Karpas-422 (cell line): ENCODE results near the gene PEX26. TPM values are rescaled to one million over a fixed set of nuclear protein-coding genes. Genes with fewer than 3 reads are reported as not detected.
"Not testable (repeated sequence)": the region's sequence is repeated elsewhere in the genome, so short reads cannot be mapped to it uniquely, and the experiment has no call there.

Source experiments
- DNase-seq: peaks from one replicate; pipeline ENCODE4 v3.0.0-alpha.2; 2015
- H2AFZ ChIP-seq: fragments of 200-600 bp; sonication (generic); 2 replicates; pipeline ENCODE4 v1.6.1; 2014; ENCODE audit warnings: antibody characterized with exemption, low read length, mixed read lengths
- H3K27ac ChIP-seq: fragments of 200-600 bp; sonication (generic); 2 replicates; pipeline ENCODE4 v1.5.1; 2014; ENCODE audit warnings: mild to moderate bottlenecking, low read length, moderate library complexity
- H3K27me3 ChIP-seq: fragments of 200-600 bp; sonication (generic); 2 replicates; pipeline ENCODE4 v1.6.1; 2014; ENCODE audit warnings: low read length, mixed read lengths
- H3K36me3 ChIP-seq: fragments of 200-600 bp; sonication (generic); 2 replicates; pipeline ENCODE4 v1.6.1; 2014; ENCODE audit warnings: low read length, mixed read lengths; ENCODE audit not compliant: insufficient read depth
- H3K4me1 ChIP-seq: fragments of 200-600 bp; sonication (generic); 2 replicates; pipeline ENCODE4 v1.6.1; 2014; ENCODE audit warnings: mild to moderate bottlenecking, low read length, mixed read lengths
- H3K4me2 ChIP-seq: fragments of 200-600 bp; sonication (generic); 2 replicates; pipeline ENCODE4 v1.6.1; 2014; ENCODE audit warnings: low read length, low read depth, mild to moderate bottlenecking; ENCODE audit not compliant: poor library complexity, severe bottlenecking
- H3K4me3 ChIP-seq: fragments of 200-600 bp; sonication (generic); 2 replicates; pipeline ENCODE4 v1.5.1; 2014; ENCODE audit warnings: mild to moderate bottlenecking, antibody characterized with exemption, low read length, mixed read lengths
- H3K79me2 ChIP-seq: fragments of 200-600 bp; sonication (generic); 2 replicates; pipeline ENCODE4 v1.6.1; 2014; ENCODE audit warnings: mild to moderate bottlenecking, low read length, mixed read lengths
- H3K9ac ChIP-seq: fragments of 200-600 bp; sonication (generic); 2 replicates; pipeline ENCODE4 v1.6.0; 2014; ENCODE audit warnings: low read length
- H3K9me2 ChIP-seq: fragments of 200-600 bp; sonication (generic), shearing (Covaris generic); replicated peaks from 2 replicates; pipeline ENCODE4 v1.6.0; 2014; ENCODE audit warnings: mild to moderate bottlenecking, low read length, moderate library complexity; ENCODE audit not compliant: insufficient read depth
- H3K9me3 ChIP-seq: fragments of 300-700, 200-600 bp; sonication (generic); 2 replicates; pipeline ENCODE4 v1.6.1; 2014; ENCODE audit warnings: low read length, mixed read lengths
- H4K20me1 ChIP-seq: fragments of 200-600 bp; sonication (generic); 2 replicates; pipeline ENCODE4 v1.6.1; 2014; ENCODE audit warnings: mild to moderate bottlenecking, antibody characterized with exemption, low read length, low read depth; ENCODE audit not compliant: insufficient read depth
- total RNA-seq: library from RNA; depleted of rRNA; stranded (reverse); fragments of >200 nt; shearing (Covaris generic); gene quantifications from 2 replicates; pipeline ENCODE4 v1.2.3, GENCODE V29; 2014; ENCODE audit warnings: low replicate concordance

PEX26 gene
- total RNA-seq, 1 experiment from 2014 or later, result 22.4 TPM

- no peaks in the 10 kb centered on the region for H3K27me3 ChIP-seq
- H3K4me2 ChIP-seq, result no peak overlapping the region
- no peaks in the 10 kb centered on the region for H3K36me3 ChIP-seq
- no peak for DNase-seq
- H2AFZ ChIP-seq, result no peak overlapping the region
- no peak overlapping the region for H3K4me3 ChIP-seq
- no peaks in the 10 kb centered on the region for H3K79me2 ChIP-seq
- no peaks in the 10 kb centered on the region for H3K9me2 ChIP-seq
- H4K20me1 ChIP-seq, result no peaks in the 10 kb centered on the region
- H3K4me1 ChIP-seq, result no peaks in the 10 kb centered on the region
- H3K9me3 ChIP-seq, result no peaks in the 10 kb centered on the region
- H3K9ac ChIP-seq, result no peak overlapping the region
- H3K27ac ChIP-seq, result no peak overlapping the region
Measured at GRCh38 chr22:18126606-18127005, 48.8 kb downstream of the PEX26 start.

GRCh38 chr22:18130018-18130417, 52.2 kb downstream of the PEX26 start:
- Histone ChIP-seq H3K4me1 (peaks cover 13% of the 10 kb centered on the region), H3K9me3 (no peaks in the 10 kb centered on the region), H3K9me2 (no peaks in the 10 kb centered on the region), H3K27ac (no peak overlapping the region), H4K20me1 (no peaks in the 10 kb centered on the region), H3K4me3 (no peak overlapping the region), H3K4me2 (no peak overlapping the region), H3K79me2 (no peaks in the 10 kb centered on the region), H3K36me3 (no peaks in the 10 kb centered on the region), H3K27me3 (no peaks in the 10 kb centered on the region), H2AFZ (no peak overlapping the region), H3K9ac (no peak overlapping the region)
- DNase-seq, result no peak

GRCh38 chr22:18130699-18131429, 53.1 kb downstream of the PEX26 start:
- Histone ChIP-seq H3K4me2 (no peak overlapping the region), H4K20me1 (no peaks in the 10 kb centered on the region), H3K4me3 (no peak overlapping the region), H3K4me1 (peaks cover 15% of the 10 kb centered on the region), H3K79me2 (no peaks in the 10 kb centered on the region), H3K27me3 (no peaks in the 10 kb centered on the region), H3K9ac (no peak overlapping the region), H3K36me3 (no peaks in the 10 kb centered on the region), H3K9me3 (no peaks in the 10 kb centered on the region), H3K9me2 (no peaks in the 10 kb centered on the region), H2AFZ (no peak overlapping the region), H3K27ac (no peak overlapping the region)
- no peak for DNase-seq

- Histone ChIP-seq H3K36me3 (no peaks in the 10 kb centered on the region), H3K27ac (no peak overlapping the region), H3K4me3 (no peak overlapping the region), H3K9me2 (no peaks in the 10 kb centered on the region), H3K9me3 (no peaks in the 10 kb centered on the region), H2AFZ (no peak overlapping the region), H4K20me1 (no peaks in the 10 kb centered on the region), H3K79me2 (no peaks in the 10 kb centered on the region), H3K27me3 (no peaks in the 10 kb centered on the region), H3K9ac (no peak overlapping the region), H3K4me2 (no peak overlapping the region), H3K4me1 (peaks cover 15% of the 10 kb centered on the region)
- DNase-seq, result no peak
Measured at GRCh38 chr22:18133452-18133851, 55.7 kb downstream of the PEX26 start.

- no peak overlapping the region for H3K27ac ChIP-seq
- H3K36me3 ChIP-seq, result no peaks in the 10 kb centered on the region
- H3K4me1 ChIP-seq, result peaks cover 15% of the 10 kb centered on the region
- H4K20me1 ChIP-seq, result no peaks in the 10 kb centered on the region
- no peak overlapping the region for H3K9ac ChIP-seq
- no peaks in the 10 kb centered on the region for H3K79me2 ChIP-seq
- H3K4me2 ChIP-seq, result no peak overlapping the region
- H2AFZ ChIP-seq, result no peak overlapping the region
- H3K27me3 ChIP-seq, result no peaks in the 10 kb centered on the region
- no peaks in the 10 kb centered on the region for H3K9me2 ChIP-seq
- DNase-seq, result no peak
- H3K4me3 ChIP-seq, result no peak overlapping the region
- no peaks in the 10 kb centered on the region; the same call in 1 of the 2 replicates for H3K9me3 ChIP-seq
Measured at GRCh38 chr22:18136563-18137320, 59.0 kb downstream of the PEX26 start.

GRCh38 chr22:18141004-18141403, 63.2 kb downstream of the PEX26 start:
- H3K4me3 ChIP-seq, H3K4me2 ChIP-seq, H3K27me3 ChIP-seq, H4K20me1 ChIP-seq, H2AFZ ChIP-seq, H3K4me1 ChIP-seq, DNase-seq, H3K9ac ChIP-seq, H3K79me2 ChIP-seq, H3K27ac ChIP-seq, H3K9me3 ChIP-seq, H3K36me3 ChIP-seq, H3K9me2 ChIP-seq: not testable (repeated sequence)

- H3K4me2 ChIP-seq, result no peak overlapping the region
- no peak overlapping the region for H3K27ac ChIP-seq
- DNase-seq, result no peak
- H3K9me2 ChIP-seq, result no peaks in the 10 kb centered on the region
- H3K36me3 ChIP-seq, result no peaks in the 10 kb centered on the region
- H3K27me3 ChIP-seq, result no peaks in the 10 kb centered on the region
- H2AFZ ChIP-seq, result no peak overlapping the region
- H3K9ac ChIP-seq, result no peak overlapping the region
- H3K9me3 ChIP-seq, result no peaks in the 10 kb centered on the region; the same call in 1 of the 2 replicates
- H4K20me1 ChIP-seq, result no peaks in the 10 kb centered on the region
- H3K4me3 ChIP-seq, result no peak overlapping the region
- no peaks in the 10 kb centered on the region for H3K4me1 ChIP-seq
- H3K79me2 ChIP-seq, result no peaks in the 10 kb centered on the region
Measured at GRCh38 chr22:18144105-18144504, 66.3 kb downstream of the PEX26 start.

- Histone ChIP-seq H3K79me2 (no peaks in the 10 kb centered on the region), H3K27ac (no peak overlapping the region), H3K9ac (no peak overlapping the region), H3K4me3 (no peak overlapping the region), H4K20me1 (no peaks in the 10 kb centered on the region), H3K27me3 (no peaks in the 10 kb centered on the region), H3K4me2 (no peak overlapping the region), H2AFZ (no peak overlapping the region), H3K9me3 (no peaks in the 10 kb centered on the region), H3K4me1 (peaks cover 8% of the 10 kb centered on the region), H3K36me3 (no peaks in the 10 kb centered on the region), H3K9me2 (no peaks in the 10 kb centered on the region)
- DNase-seq, result no peak
Measured at GRCh38 chr22:18145676-18146388, 68.0 kb downstream of the PEX26 start.
